ENCODE results near the gene MPDZ. TPM values are rescaled to one million over a fixed set of nuclear protein-coding genes. Genes with fewer than 3 reads are reported as not detected.

The MPDZ gene
- total and polyA plus RNA-seq, 4 donors = 60.1 to 86.0 (median 78.7) TPM

- H3K4me1 ChIP-seq (ENCODE audit: control insufficient read depth, insufficient read depth, low read length) = no peaks in the 10 kb centered on the region
Measured at GRCh38 chr9:13173553-13173952, 105.9 kb downstream of the MPDZ start.

GRCh38 chr9:13171261-13171660 lies 108.2 kb downstream of the MPDZ start:
- no peaks in the 10 kb centered on the region for H3K36me3 ChIP-seq (ENCODE audit: control insufficient read depth, insufficient read depth, low read length)
- H3K27ac ChIP-seq (ENCODE audit: low read depth, low read length) = no peak overlapping the region
- H3K4me1 ChIP-seq (ENCODE audit: control insufficient read depth, insufficient read depth, low read length) = no peaks in the 10 kb centered on the region
- H3K9me3 ChIP-seq (ENCODE audit: control insufficient read depth, insufficient read depth, low read length) = no peaks in the 10 kb centered on the region
- no peak for DNase-seq (ENCODE audit: low read depth in 4 of 6, low spot score in 6 of 6)
- no peaks in the 10 kb centered on the region for H3K27me3 ChIP-seq (ENCODE audit: control insufficient read depth, insufficient read depth, low read length)
- no CpG with 5 or more reads among the region's 2 CpGs for WGBS (ENCODE audit: insufficient coverage)
- H3K4me3 ChIP-seq (ENCODE audit: low read depth, low read length) = no peak overlapping the region

More at GRCh38 chr9:13173553-13173952, 105.9 kb downstream of the MPDZ start:
- Histone ChIP-seq H3K9me3 (ENCODE audit: control insufficient read depth, insufficient read depth, low read length) (no peaks in the 10 kb centered on the region), H3K27ac (ENCODE audit: low read depth, low read length) (no peak overlapping the region), H3K36me3 (ENCODE audit: control insufficient read depth, insufficient read depth, low read length) (no peaks in the 10 kb centered on the region), H3K27me3 (ENCODE audit: control insufficient read depth, insufficient read depth, low read length) (no peaks in the 10 kb centered on the region), H3K4me3 (ENCODE audit: low read depth, low read length) (no peak overlapping the region)
- no peak for DNase-seq (ENCODE audit: low read depth in 4 of 6, low spot score in 6 of 6)
- 98% methylated on average over 4 of the region's 4 CpGs for WGBS (ENCODE audit: insufficient coverage)

GRCh38 chr9:13166996-13167395 lies 112.5 kb downstream of the MPDZ start:
- H3K27ac ChIP-seq (ENCODE audit: low read depth, low read length) = no peak overlapping the region

GRCh38 chr9:13165956-13166355 lies 113.5 kb downstream of the MPDZ start:
- Histone ChIP-seq H3K4me1 (ENCODE audit: control insufficient read depth, insufficient read depth, low read length) (no peaks in the 10 kb centered on the region), H3K27me3 (ENCODE audit: control insufficient read depth, insufficient read depth, low read length) (no peaks in the 10 kb centered on the region), H3K4me3 (ENCODE audit: low read depth, low read length) (no peak overlapping the region), H3K27ac (ENCODE audit: low read depth, low read length) (no peak overlapping the region), H3K36me3 (ENCODE audit: control insufficient read depth, insufficient read depth, low read length) (peaks cover 3% of the 10 kb centered on the region), H3K9me3 (ENCODE audit: control insufficient read depth, insufficient read depth, low read length) (no peaks in the 10 kb centered on the region)
- WGBS (ENCODE audit: insufficient coverage) = 89% methylated on average over 1 of the region's 2 CpGs
- no peak for DNase-seq (ENCODE audit: low read depth in 4 of 6, low spot score in 6 of 6)

More at GRCh38 chr9:13166996-13167395, 112.5 kb downstream of the MPDZ start:
- Histone ChIP-seq H3K36me3 (ENCODE audit: control insufficient read depth, insufficient read depth, low read length) (no peaks in the 10 kb centered on the region), H3K27me3 (ENCODE audit: control insufficient read depth, insufficient read depth, low read length) (no peaks in the 10 kb centered on the region), H3K9me3 (ENCODE audit: control insufficient read depth, insufficient read depth, low read length) (no peaks in the 10 kb centered on the region), H3K4me3 (ENCODE audit: low read depth, low read length) (no peak overlapping the region), H3K4me1 (ENCODE audit: control insufficient read depth, insufficient read depth, low read length) (no peaks in the 10 kb centered on the region)
- no peak for DNase-seq (ENCODE audit: low read depth in 4 of 6, low spot score in 6 of 6)
- 100% methylated on average over 1 of the region's 2 CpGs for WGBS (ENCODE audit: insufficient coverage)

GRCh38 chr9:13165236-13165945 lies 114.1 kb downstream of the MPDZ start:
- H3K36me3 ChIP-seq (ENCODE audit: control insufficient read depth, insufficient read depth, low read length) = peaks cover 3% of the 10 kb centered on the region
- no peaks in the 10 kb centered on the region for H3K9me3 ChIP-seq (ENCODE audit: control insufficient read depth, insufficient read depth, low read length)
- DNase-seq (ENCODE audit: low read depth in 4 of 6, low spot score in 6 of 6) = peak in 2 of 6 donors; percentile 64 to 75
- H3K27me3 ChIP-seq (ENCODE audit: control insufficient read depth, insufficient read depth, low read length) = no peaks in the 10 kb centered on the region
- WGBS (ENCODE audit: insufficient coverage) = no CpG with 5 or more reads among the region's 7 CpGs
- no peak overlapping the region for H3K27ac ChIP-seq (ENCODE audit: low read depth, low read length)
- H3K4me1 ChIP-seq (ENCODE audit: control insufficient read depth, insufficient read depth, low read length) = no peaks in the 10 kb centered on the region
- no peak overlapping the region for H3K4me3 ChIP-seq (ENCODE audit: low read depth, low read length)

- no peak for DNase-seq (ENCODE audit: low read depth in 4 of 6, low spot score in 6 of 6)
- H3K4me3 ChIP-seq (ENCODE audit: low read depth, low read length) = no peak overlapping the region
- H3K4me1 ChIP-seq (ENCODE audit: control insufficient read depth, insufficient read depth, low read length) = no peaks in the 10 kb centered on the region
- no CpG with 5 or more reads among the region's 2 CpGs for WGBS (ENCODE audit: insufficient coverage)
- peaks cover 3% of the 10 kb centered on the region for H3K36me3 ChIP-seq (ENCODE audit: control insufficient read depth, insufficient read depth, low read length)
- H3K27me3 ChIP-seq (ENCODE audit: control insufficient read depth, insufficient read depth, low read length) = no peaks in the 10 kb centered on the region
- H3K27ac ChIP-seq (ENCODE audit: low read depth, low read length) = no peak overlapping the region
- H3K9me3 ChIP-seq (ENCODE audit: control insufficient read depth, insufficient read depth, low read length) = no peaks in the 10 kb centered on the region
Measured at GRCh38 chr9:13163946-13164345, 115.5 kb downstream of the MPDZ start.

GRCh38 chr9:13163287-13163686 lies 116.2 kb downstream of the MPDZ start:
- Histone ChIP-seq H3K9me3 (ENCODE audit: control insufficient read depth, insufficient read depth, low read length) (no peaks in the 10 kb centered on the region), H3K4me1 (ENCODE audit: control insufficient read depth, insufficient read depth, low read length) (no peaks in the 10 kb centered on the region), H3K4me3 (ENCODE audit: low read depth, low read length) (no peak overlapping the region), H3K27me3 (ENCODE audit: control insufficient read depth, insufficient read depth, low read length) (no peaks in the 10 kb centered on the region), H3K27ac (ENCODE audit: low read depth, low read length) (no peak overlapping the region), H3K36me3 (ENCODE audit: control insufficient read depth, insufficient read depth, low read length) (peaks cover 3% of the 10 kb centered on the region)
- WGBS (ENCODE audit: insufficient coverage) = no CpG with 5 or more reads among the region's 2 CpGs
- peak in 1 of 6 donors; percentile 15 for DNase-seq (ENCODE audit: low read depth in 4 of 6, low spot score in 6 of 6)

- Histone ChIP-seq H3K27me3 (ENCODE audit: control insufficient read depth, insufficient read depth, low read length) (no peaks in the 10 kb centered on the region), H3K4me3 (ENCODE audit: low read depth, low read length) (no peak overlapping the region), H3K9me3 (ENCODE audit: control insufficient read depth, insufficient read depth, low read length) (no peaks in the 10 kb centered on the region), H3K36me3 (ENCODE audit: control insufficient read depth, insufficient read depth, low read length) (peaks cover 3% of the 10 kb centered on the region), H3K27ac (ENCODE audit: low read depth, low read length) (no peak overlapping the region), H3K4me1 (ENCODE audit: control insufficient read depth, insufficient read depth, low read length) (no peaks in the 10 kb centered on the region)
- no CpG with 5 or more reads among the region's 1 CpG for WGBS (ENCODE audit: insufficient coverage)
- no peak for DNase-seq (ENCODE audit: low read depth in 4 of 6, low spot score in 6 of 6)
Measured at GRCh38 chr9:13160051-13160450, 119.4 kb downstream of the MPDZ start.

GRCh38 chr9:13158986-13159385 lies 120.5 kb downstream of the MPDZ start:
- no peaks in the 10 kb centered on the region for H3K9me3 ChIP-seq (ENCODE audit: control insufficient read depth, insufficient read depth, low read length)
- no peaks in the 10 kb centered on the region for H3K27me3 ChIP-seq (ENCODE audit: control insufficient read depth, insufficient read depth, low read length)
- peaks cover 3% of the 10 kb centered on the region for H3K36me3 ChIP-seq (ENCODE audit: control insufficient read depth, insufficient read depth, low read length)
- no peaks in the 10 kb centered on the region for H3K4me1 ChIP-seq (ENCODE audit: control insufficient read depth, insufficient read depth, low read length)
- WGBS (ENCODE audit: insufficient coverage) = 54% methylated on average over 2 of the region's 3 CpGs
- no peak overlapping the region for H3K4me3 ChIP-seq (ENCODE audit: low read depth, low read length)
- no peak for DNase-seq (ENCODE audit: low read depth in 4 of 6, low spot score in 6 of 6)
- no peak overlapping the region for H3K27ac ChIP-seq (ENCODE audit: low read depth, low read length)

- no peaks in the 10 kb centered on the region for H3K4me1 ChIP-seq (ENCODE audit: control insufficient read depth, insufficient read depth, low read length)
- DNase-seq (ENCODE audit: low read depth in 4 of 6, low spot score in 6 of 6) = no peak
Measured at GRCh38 chr9:13151489-13151888, 128.0 kb downstream of the MPDZ start.

More at GRCh38 chr9:13151489-13151888, 128.0 kb downstream of the MPDZ start:
- no peak overlapping the region for H3K27ac ChIP-seq (ENCODE audit: low read depth, low read length)
- no peaks in the 10 kb centered on the region for H3K36me3 ChIP-seq (ENCODE audit: control insufficient read depth, insufficient read depth, low read length)
- no peak overlapping the region for H3K4me3 ChIP-seq (ENCODE audit: low read depth, low read length)
- H3K9me3 ChIP-seq (ENCODE audit: control insufficient read depth, insufficient read depth, low read length) = no peaks in the 10 kb centered on the region
- no peaks in the 10 kb centered on the region for H3K27me3 ChIP-seq (ENCODE audit: control insufficient read depth, insufficient read depth, low read length)
- WGBS (ENCODE audit: insufficient coverage) = no CpG with 5 or more reads among the region's 1 CpG
